Mesendoderm (in vitro differentiated cells): ENCODE data around the gene EEPD1.
"Not testable (repeated sequence)": the region's sequence is repeated elsewhere in the genome, so short reads cannot be mapped to it uniquely, and the experiment has no call there.

Source experiments
- DNase-seq: peaks from one replicate; pipeline ENCODE4 v3.0.0; 2013
- H2AK5ac ChIP-seq: 2 replicates; pipeline ENCODE4 v1.6.1; 2013; ENCODE audit warnings: low read length, inconsistent platforms
- H2BK120ac ChIP-seq: 2 replicates; pipeline ENCODE4 v1.6.1; 2013; ENCODE audit warnings: low read depth, mild to moderate bottlenecking, low read length, moderate library complexity, mixed read lengths
- H2BK15ac ChIP-seq: replicated peaks from 2 replicates; pipeline ENCODE4 v1.6.1; 2013; ENCODE audit warnings: low read depth, mild to moderate bottlenecking, moderate library complexity
- H2BK5ac ChIP-seq: 2 replicates; pipeline ENCODE4 v1.6.1; 2013; ENCODE audit warnings: low read length, inconsistent platforms
- H3K18ac ChIP-seq: 2 replicates; pipeline ENCODE4 v1.6.1; 2013; ENCODE audit warnings: mild to moderate bottlenecking, low read length, mixed read lengths
- H3K23ac ChIP-seq: one replicate; pipeline ENCODE4 v1.6.1; 2013; ENCODE audit warnings: low read length
- H3K27ac ChIP-seq: 2 replicates; pipeline ENCODE4 v1.5.1; 2013; ENCODE audit warnings: low read depth, mild to moderate bottlenecking, inconsistent platforms, low read length, moderate library complexity
- H3K27me3 ChIP-seq: 2 replicates; pipeline ENCODE4 v1.6.1; 2013; ENCODE audit warnings: low read length, control low read depth, mild to moderate bottlenecking, inconsistent platforms; ENCODE audit not compliant: insufficient read depth, poor library complexity
- H3K36me3 ChIP-seq: 2 replicates; pipeline ENCODE4 v1.6.1; 2013; ENCODE audit warnings: low read length, inconsistent platforms; ENCODE audit not compliant: control insufficient read depth, insufficient read depth
- H3K4ac ChIP-seq: one replicate; pipeline ENCODE4 v1.6.1; 2013; ENCODE audit warnings: low read depth, mild to moderate bottlenecking, low read length, moderate library complexity
- H3K4me1 ChIP-seq: 2 replicates; pipeline ENCODE4 v1.6.1; 2013; ENCODE audit warnings: low read depth, low read length, inconsistent platforms; ENCODE audit not compliant: control insufficient read depth
- H3K4me2 ChIP-seq: 2 replicates; pipeline ENCODE4 v1.6.1; 2013; ENCODE audit warnings: low read length
- H3K4me3 ChIP-seq: 2 replicates; pipeline ENCODE4 v1.5.1; 2013; ENCODE audit warnings: mild to moderate bottlenecking, low read length
- H3K56ac ChIP-seq: one replicate; pipeline ENCODE4 v1.6.1; 2013; ENCODE audit warnings: low read length
- H3K79me1 ChIP-seq: 2 replicates; pipeline ENCODE4 v1.6.1; 2013; ENCODE audit warnings: low read length, inconsistent platforms
- H3K79me2 ChIP-seq: 2 replicates; pipeline ENCODE4 v1.6.1; 2013; ENCODE audit warnings: mild to moderate bottlenecking, low read length; ENCODE audit not compliant: control insufficient read depth, insufficient read depth
- H3K9ac ChIP-seq: 2 replicates; pipeline ENCODE4 v1.6.1; 2013; ENCODE audit warnings: low read length, inconsistent platforms
- H4K5ac ChIP-seq: one replicate; pipeline ENCODE4 v1.6.1; 2013; ENCODE audit warnings: low read length
- H4K8ac ChIP-seq: one replicate; pipeline ENCODE4 v1.6.1; 2013; ENCODE audit warnings: low read depth, mild to moderate bottlenecking, control low read depth, low read length, moderate library complexity
- WGBS: extraction: QIAGEN DNeasy Blood & Tissue Kit; methylation state at CpG from one replicate; pipeline ENCODE4 v1.1.7; 2013; ENCODE audit warnings: low lambda C conversion rate, missing lambda C conversion rate; ENCODE audit not compliant: insufficient coverage; ENCODE audit errors: extremely low coverage; 5-methylcytosine and 5-hydroxymethylcytosine counted together

EEPD1 gene

GRCh38 chr7:36149240-36149639 is 3.8 kb upstream of the EEPD1 start:
- H3K56ac ChIP-seq, H3K4me1 ChIP-seq, H3K27ac ChIP-seq, H2BK120ac ChIP-seq, H3K79me1 ChIP-seq, H2AK5ac ChIP-seq, H3K23ac ChIP-seq, H4K5ac ChIP-seq, H3K18ac ChIP-seq, H3K4ac ChIP-seq, H3K79me2 ChIP-seq, DNase-seq, H3K4me3 ChIP-seq, H3K36me3 ChIP-seq, H3K9ac ChIP-seq, H2BK5ac ChIP-seq, H3K27me3 ChIP-seq, H4K8ac ChIP-seq, H2BK15ac ChIP-seq, H3K4me2 ChIP-seq: not testable (repeated sequence)
- WGBS, result no CpG with 5 or more reads among the region's 2 CpGs

- no peak overlapping the region for H2BK5ac ChIP-seq
- H3K27ac ChIP-seq, result no peak overlapping the region
- H3K79me2 ChIP-seq, result no peaks in the 10 kb centered on the region
- no peak overlapping the region for H3K23ac ChIP-seq
- H2AK5ac ChIP-seq, result no peak overlapping the region
- H3K9ac ChIP-seq, result no peak overlapping the region
- WGBS, result no CpG with 5 or more reads among the region's 8 CpGs
- H3K18ac ChIP-seq, result no peak overlapping the region
- no peaks in the 10 kb centered on the region for H3K36me3 ChIP-seq
- H3K4me3 ChIP-seq, result no peak overlapping the region
- H3K27me3 ChIP-seq, result no peaks in the 10 kb centered on the region
- no peak overlapping the region for H2BK120ac ChIP-seq
- no peak overlapping the region for H4K5ac ChIP-seq
- DNase-seq, result no peak
- H3K4ac ChIP-seq, result no peak overlapping the region
- no peak overlapping the region for H3K56ac ChIP-seq
- H3K4me2 ChIP-seq, result no peak overlapping the region
- H4K8ac ChIP-seq, result no peak overlapping the region
- no peak overlapping the region for H2BK15ac ChIP-seq
- H3K4me1 ChIP-seq, result no peaks in the 10 kb centered on the region
- H3K79me1 ChIP-seq, result no peaks in the 10 kb centered on the region
Observed at GRCh38 chr7:36149694-36150452, 3.2 kb upstream of the EEPD1 start.

- Histone ChIP-seq H3K23ac (no peak overlapping the region), H3K9ac (peak overlapping the region; percentile 71), H4K5ac (no peak overlapping the region), H3K4me2 (peak overlapping the region; percentile 66), H3K18ac (peak overlapping the region; percentile 29), H3K27me3 (no peaks in the 10 kb centered on the region), H2BK120ac (no peak overlapping the region), H2AK5ac (no peak overlapping the region), H3K27ac (no peak overlapping the region), H3K56ac (peak overlapping the region; percentile 92), H4K8ac (no peak overlapping the region), H3K79me2 (no peaks in the 10 kb centered on the region), H3K79me1 (no peaks in the 10 kb centered on the region), H3K4me1 (no peaks in the 10 kb centered on the region), H3K4ac (no peak overlapping the region), H2BK5ac (peak overlapping the region; percentile 71), H3K4me3 (peak overlapping the region; percentile 25), H2BK15ac (no peak overlapping the region), H3K36me3 (no peaks in the 10 kb centered on the region)
- DNase-seq, result no peak
- WGBS, result no CpG with 5 or more reads among the region's 30 CpGs
Observed at GRCh38 chr7:36151921-36152755, 916 bp upstream of the EEPD1 start.

DNA sequence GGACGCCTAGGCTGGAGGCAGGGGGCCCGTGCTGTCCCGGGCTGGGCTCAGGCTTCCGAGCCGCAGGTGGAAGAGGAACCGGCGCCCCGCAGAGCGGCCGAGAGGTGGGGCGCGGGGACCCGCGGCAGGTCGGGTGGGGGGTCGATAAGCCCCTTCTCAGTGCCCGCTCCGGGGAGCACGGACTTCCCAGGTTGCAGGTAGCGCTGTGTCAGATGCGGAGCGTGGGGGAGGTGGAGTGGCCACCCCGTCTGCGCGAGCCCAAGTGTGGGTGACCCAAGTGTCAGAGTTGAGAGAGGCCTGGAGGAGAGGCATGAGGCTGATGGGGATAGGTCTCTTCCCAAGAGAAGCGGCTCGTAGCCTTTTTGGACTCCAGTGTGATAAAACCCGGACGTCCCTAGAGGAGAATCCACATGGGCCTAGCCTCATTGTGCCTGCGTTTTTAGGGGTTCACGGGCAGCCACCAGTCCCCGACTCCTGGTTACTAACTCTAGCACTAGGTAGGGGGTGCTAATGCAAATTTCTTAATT is 580 bp downstream of the EEPD1 start:
- Histone ChIP-seq H3K79me1 (no peaks in the 10 kb centered on the region), H3K4me2 (peak overlapping the region; percentile 27), H3K18ac (peak overlapping the region; percentile 9), H4K5ac (no peak overlapping the region), H3K4ac (no peak overlapping the region), H3K36me3 (no peaks in the 10 kb centered on the region), H3K56ac (peak overlapping the region; percentile 56), H3K4me3 (peak overlapping the region; percentile 22), H3K79me2 (no peaks in the 10 kb centered on the region), H2BK5ac (no peak overlapping the region), H3K4me1 (no peaks in the 10 kb centered on the region), H3K27me3 (no peaks in the 10 kb centered on the region), H2BK15ac (no peak overlapping the region), H3K9ac (peak overlapping the region; percentile 40), H2AK5ac (no peak overlapping the region), H3K23ac (no peak overlapping the region), H4K8ac (no peak overlapping the region), H2BK120ac (no peak overlapping the region), H3K27ac (no peak overlapping the region)
- DNase-seq, result no peak
- WGBS, result no CpG with 5 or more reads among the region's 32 CpGs

GRCh38 chr7:36154255-36155212 is 1.5 kb downstream of the EEPD1 start:
- Histone ChIP-seq H3K4ac (no peak overlapping the region), H3K23ac (no peak overlapping the region), H2AK5ac (no peak overlapping the region), H3K79me2 (no peaks in the 10 kb centered on the region), H3K27me3 (no peaks in the 10 kb centered on the region), H3K4me2 (no peak overlapping the region), H3K18ac (no peak overlapping the region), H2BK5ac (no peak overlapping the region), H3K9ac (no peak overlapping the region), H4K8ac (no peak overlapping the region), H3K4me3 (no peak overlapping the region), H2BK120ac (no peak overlapping the region), H2BK15ac (no peak overlapping the region), H3K56ac (peak overlapping the region; percentile 17), H3K36me3 (no peaks in the 10 kb centered on the region), H3K4me1 (no peaks in the 10 kb centered on the region), H3K27ac (no peak overlapping the region), H3K79me1 (no peaks in the 10 kb centered on the region), H4K5ac (no peak overlapping the region)
- WGBS, result no CpG with 5 or more reads among the region's 44 CpGs
- no peak for DNase-seq
